NCI-H748 (cell line): ENCODE measurements around the gene BRSK2.

ENCODE experiments used
- DNase-seq: peaks from one replicate; lab custom pipeline; 2025; ENCODE audit not compliant: unreplicated experiment; lab: John Stamatoyannopoulos, UW

BRSK2 gene

GRCh38 chr11:1450344-1450875, 60.7 kb downstream of the BRSK2 start:
- no peak for DNase-seq

DNA sequence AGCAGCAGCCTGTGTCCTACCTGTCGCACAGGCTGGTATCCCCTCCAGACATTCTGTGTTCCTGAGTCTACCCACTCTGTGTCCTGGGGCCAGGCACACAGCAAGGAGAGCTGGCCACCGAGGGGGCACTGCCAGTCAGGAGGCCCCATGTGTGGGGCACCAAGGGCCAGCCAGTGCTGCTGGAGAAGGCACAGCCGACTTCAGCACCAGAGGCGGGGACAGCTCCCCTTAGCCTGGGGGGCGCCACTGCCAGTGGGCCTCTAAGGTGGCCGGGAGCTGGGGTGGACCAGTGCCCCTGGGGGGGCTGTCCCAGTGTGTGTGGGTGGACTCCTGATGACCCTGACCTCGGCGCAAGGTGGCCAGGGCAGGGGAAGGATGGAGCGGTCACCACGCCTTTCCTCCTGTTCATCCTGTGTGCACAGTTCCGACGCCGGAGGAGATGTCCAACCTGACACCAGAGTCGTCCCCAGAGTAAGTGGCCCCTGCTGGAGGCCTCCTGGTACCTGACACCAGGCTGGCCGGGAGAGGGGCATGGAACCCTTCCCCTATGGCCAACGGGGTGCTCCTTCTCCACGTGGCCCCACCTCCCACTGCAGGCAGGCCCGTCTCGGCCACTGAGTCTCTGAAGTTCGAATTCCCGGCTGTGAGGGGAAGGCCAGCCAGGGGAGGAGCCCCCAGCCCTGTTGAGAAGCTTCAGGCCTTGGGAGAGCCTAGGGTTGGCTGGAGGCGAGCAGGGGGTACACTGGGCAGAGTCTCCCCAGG, 61.4 kb downstream of the BRSK2 start:
- DNase-seq: no peak

DNA sequence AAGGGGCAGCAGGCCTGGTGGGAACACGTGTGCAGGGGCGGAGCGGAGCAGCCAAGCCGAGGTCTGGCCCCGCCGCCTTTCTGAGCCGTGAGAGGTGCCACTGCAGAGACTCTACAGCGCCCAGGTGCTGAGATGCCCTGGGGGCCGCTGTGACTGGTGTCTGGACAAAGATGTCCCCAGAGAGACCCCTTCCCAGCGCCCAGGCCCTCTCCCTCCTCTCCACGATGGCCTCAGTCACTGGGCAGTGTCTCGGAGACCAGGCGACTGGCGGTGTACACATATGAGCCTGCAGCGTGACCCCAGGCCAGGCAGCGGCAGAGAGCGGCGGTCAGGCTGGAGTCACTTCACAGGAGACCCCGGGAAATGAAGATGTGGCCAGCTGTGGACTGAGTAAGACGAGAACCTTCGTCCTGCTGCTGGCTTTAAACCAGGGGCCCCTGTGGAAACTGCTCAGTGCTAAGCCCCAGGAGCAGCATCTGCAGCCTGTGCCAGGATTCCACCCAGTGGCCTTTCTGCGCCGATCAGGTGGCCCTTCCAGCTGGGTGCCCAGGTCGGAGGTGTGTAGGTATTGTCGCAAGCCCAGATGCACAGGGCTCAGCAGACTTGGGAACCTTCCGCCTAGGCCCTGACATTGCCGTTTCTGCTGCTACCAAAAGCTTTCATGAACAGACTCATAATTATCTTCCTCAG, 62.2 kb downstream of the BRSK2 start:
- no peak for DNase-seq

DNA sequence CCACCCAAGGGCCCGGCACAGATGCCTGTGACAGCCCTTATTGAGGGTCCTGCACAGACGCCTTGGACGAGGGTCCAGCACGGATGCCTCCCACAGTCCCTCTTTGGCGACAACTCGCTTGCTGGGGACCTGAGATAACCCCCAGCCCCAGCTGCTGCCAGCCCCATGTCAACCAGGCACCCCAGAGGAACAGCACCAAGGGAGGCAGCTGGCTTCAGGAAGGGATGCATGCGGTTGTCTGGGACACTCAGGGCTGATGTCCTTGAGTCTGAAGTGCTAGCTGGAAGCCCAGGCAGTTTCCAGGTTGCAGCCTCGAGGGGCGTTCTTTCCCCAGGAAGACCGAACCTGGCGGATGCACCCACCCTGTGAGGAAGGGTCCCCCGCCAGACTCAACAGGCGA, 63.0 kb downstream of the BRSK2 start:
- DNase-seq: no peak

- DNase-seq: peak; percentile 49
These were observed 63.9 kb downstream of the BRSK2 start for GRCh38 chr11:1453611-1454034.

DNA sequence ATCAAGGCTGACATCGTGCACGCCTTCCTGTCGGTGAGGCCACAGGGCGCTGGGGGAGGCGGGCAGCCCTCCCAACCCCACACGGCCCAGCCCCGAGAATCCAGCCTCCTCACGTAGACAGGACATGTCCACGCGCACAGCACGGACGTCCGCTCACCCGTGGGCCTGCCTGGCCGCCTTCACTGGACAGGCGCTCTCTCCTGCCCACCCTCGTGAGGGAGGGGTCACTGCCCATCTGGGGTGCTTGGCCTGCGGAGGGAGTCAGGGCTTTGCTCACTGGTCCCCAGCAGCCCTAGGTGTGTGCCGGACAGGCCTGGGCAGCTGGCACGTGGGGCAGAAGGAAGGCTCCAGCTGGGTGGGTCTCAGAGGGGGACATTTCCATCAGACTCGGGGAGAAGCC, 64.8 kb downstream of the BRSK2 start:
- no peak for DNase-seq

GRCh38 chr11:1455032-1455762, 65.5 kb downstream of the BRSK2 start:
- no peak for DNase-seq

- DNase-seq: no peak
These were observed 66.0 kb downstream of the BRSK2 start for GRCh38 chr11:1455763-1456060.

DNA sequence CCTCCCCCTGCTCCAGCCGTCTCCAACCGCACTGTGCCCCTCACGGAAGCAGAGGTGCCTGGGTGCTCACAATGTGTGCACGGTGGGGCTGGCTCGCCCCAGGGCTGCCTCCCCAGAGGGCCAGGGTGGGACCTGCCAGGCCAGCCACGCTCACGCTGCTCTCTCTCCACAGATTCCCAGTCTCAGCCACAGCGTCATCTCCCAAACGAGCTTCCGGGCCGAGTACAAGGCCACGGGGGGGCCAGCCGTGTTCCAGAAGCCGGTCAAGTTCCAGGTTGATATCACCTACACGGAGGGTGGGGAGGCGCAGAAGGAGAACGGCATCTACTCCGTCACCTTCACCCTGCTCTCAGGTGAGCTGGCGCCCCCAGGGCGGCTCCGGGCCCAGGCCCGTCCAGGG, 66.4 kb downstream of the BRSK2 start:
- no peak for DNase-seq

DNA sequence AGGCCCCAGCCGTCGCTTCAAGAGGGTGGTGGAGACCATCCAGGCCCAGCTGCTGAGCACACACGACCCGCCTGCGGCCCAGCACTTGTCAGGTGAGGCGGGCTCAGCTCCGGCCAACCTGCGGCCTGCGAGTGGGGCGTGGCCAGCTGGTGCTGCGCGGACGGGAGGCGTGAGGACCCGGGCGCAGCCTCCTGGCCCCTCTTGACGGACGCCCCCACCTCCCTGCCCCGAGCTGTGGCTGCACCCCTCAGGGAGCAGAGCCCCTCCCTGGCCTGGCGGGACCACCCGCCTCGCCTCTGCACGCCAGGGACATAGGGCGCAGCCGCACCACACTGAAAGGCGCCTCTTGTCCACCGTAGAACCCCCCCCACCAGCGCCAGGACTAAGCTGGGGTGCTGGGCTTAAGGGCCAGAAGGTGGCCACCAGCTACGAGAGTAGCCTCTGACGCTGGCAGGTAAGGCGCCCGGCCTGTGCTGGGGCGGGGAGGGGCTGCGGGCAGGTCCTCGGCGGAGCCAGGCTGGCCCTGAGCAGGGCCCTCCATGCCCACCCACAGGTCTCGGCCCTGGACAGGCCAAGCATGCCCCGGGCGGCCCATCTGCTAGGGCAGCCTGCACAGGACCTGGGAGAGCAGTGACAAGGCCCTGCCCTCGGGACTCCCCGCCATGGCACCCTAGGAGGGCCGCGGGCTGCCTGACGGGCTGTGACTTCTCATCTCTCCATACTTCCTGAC, 67.0 kb downstream of the BRSK2 start:
- DNase-seq: no peak

DNA sequence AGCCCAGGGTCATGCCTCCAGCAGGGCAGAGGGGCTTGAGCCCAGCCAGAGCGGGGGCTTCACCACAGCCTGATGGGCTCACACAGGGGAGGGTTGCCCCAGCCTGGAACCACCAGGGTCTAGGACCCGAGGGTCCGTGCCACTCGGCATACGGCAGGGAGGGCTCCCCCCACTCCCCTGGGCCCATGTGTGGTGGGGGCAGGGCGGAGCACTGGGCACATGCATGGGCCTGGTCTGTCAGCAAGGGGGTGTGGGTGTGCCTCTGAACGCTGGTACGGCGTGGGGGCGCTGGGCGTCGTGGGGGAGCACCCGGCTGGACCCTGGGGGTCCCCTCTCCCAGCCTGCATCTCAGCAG, 67.6 kb downstream of the BRSK2 start:
- DNase-seq: no peak

DNA sequence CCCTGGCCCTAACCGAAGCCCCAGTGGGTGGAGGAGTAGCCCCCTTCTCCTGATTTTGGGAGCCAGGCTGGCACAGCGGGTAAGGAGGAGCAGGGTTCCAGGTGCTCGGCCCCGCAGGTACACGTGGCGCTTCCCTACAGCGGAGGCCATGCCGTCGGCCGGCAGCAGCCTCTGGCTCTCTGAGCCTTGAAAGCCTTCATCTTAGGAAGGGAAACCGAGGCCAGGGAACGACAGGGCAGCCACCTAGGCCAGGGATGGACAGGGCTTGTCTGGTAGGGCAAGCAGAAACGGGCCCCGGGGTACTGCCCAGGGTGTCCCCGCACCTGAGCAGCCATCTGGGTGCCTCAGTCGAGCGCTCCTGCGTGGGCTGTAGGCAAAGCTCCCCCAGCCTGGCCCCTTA, 68.1 kb downstream of the BRSK2 start:
- DNase-seq: no peak

DNA sequence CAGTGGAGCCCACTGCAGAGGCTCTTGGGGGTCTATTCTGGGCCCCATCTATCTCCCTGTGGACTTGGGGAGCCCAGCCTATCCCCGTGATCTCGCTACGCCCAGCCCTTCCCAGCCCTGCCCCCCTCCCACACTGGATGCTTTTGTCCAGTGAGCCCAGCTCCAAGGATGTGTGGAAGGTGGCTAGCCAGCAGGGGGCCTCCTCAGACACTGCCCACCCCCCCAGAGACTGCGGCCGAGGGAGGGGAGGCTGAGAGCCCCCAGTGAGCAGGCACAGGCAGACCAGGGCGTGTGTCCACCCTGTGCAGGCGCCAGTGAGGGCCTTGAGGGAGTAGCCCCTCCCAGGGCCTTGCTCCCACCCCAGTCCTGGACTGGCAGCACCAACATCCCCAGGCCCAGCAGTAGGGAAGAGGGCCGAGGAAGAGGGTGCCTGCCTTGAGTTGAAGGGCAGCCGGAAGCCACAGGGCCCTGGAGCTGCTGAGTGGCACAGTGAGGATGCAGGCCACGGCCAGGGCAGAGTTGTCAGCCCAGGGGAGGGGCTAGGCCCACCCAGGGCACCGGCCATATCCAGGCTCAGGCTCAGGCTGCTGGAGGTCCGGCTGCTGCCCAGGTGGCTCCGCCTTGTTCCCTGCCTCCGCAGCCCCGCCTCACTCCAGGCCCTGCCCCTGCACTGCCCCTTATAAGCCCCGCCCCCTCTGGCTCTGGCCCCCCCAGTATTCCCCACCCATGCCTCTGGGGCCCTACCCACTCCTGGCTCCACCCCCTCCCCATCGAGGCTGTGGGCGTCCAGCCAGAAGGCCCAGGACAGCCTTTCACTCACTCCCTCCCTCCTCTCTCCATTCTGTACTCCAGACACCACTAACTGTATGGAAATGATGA, 68.8 kb downstream of the BRSK2 start:
- DNase-seq: no peak

DNA sequence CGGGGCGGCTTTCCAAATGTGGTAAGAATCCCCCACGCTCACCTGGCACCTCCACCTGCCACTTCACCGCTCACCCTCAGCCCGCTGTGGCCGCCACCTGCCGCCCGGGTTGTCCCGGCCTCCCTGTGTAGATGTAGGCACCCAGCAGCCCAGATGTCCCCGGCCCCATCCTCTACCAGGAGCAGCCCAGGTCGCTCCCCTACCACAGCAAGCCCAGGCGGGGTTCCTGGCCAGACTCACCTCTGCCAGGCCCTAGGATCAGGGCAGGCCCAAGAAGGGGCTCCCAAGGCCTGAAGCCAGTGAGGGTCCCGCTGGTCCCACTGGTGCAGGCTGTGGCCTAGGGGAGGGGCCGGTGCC, 69.5 kb downstream of the BRSK2 start:
- DNase-seq: no peak

GRCh38 chr11:1459764-1460395, 70.1 kb downstream of the BRSK2 start:
- DNase-seq: no peak

GRCh38 chr11:1460396-1460985, 70.8 kb downstream of the BRSK2 start:
- DNase-seq: no peak

GRCh38 chr11:1460986-1461825, 71.5 kb downstream of the BRSK2 start:
- DNase-seq: no peak

DNA sequence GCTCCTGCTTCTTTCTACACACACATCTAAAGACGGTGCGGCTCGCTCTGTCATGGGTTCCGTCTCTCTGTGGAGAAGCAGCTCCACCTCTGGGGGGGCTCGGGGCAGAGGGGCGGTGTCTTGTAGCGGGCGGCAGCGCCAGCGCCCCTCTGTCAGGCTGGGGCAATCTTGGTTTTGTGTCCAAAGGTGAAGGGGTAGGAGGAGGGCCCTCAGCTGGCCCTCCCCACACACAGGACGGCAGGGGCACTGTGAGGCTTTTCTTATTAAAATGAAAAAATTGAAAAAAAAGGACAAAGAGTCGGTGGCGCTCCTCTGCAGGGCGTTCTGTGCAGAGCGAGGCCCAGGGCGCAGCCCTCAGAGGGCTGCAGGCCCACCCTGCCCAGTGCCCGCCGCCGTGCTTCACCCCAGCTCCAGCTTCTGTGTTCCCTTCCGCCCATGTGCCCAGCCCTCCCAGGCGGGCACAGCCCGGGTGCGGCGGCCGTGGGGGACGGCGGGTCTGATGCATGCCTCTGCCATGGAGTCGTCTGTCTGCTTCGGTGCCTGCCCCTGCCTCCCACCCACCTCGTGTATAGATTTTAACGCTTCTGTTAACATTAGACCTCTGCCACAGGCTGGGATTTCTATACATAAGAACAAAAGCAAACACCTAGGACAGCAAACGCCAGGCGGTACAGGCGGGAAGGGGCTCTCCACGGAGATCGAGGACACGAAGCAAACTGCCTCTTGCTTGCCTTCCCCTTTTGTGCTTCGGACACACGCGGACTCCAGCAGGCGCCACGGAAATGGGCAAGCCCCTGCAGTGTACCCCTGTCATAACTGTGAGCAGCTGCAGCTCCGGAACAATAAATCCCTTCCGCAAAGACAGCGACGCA, 72.3 kb downstream of the BRSK2 start:
- DNase-seq: peak; percentile 52
